ENCODE measurements around the gene DZIP3.
"Not testable (repeated sequence)": the region's sequence is repeated elsewhere in the genome, so short reads cannot be mapped to it uniquely, and the experiment has no call there.

Gene DZIP3

DNA sequence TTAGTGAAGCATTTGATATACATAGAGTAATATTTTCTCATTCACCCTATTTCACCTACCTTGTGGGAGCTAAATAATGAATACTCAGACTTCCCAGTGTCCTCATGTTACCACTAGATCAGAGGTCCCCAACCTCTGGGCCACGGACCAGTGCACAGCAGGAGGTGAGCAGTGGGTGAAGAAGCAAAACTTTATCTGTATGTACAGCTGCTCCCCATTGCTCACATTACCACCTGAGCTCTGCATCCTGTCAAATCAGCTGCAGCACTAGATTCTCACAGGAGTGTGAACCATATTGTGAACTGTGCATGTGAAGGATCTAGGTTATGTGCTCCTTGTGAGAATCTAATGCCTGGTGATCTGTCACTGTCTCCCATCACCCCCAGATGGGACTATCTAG is 88.3 kb downstream of the DZIP3 start:
- no peak for DNase-seq (ENCODE audit: low read depth)

- DNase-seq (ENCODE audit: low read depth), result not testable (repeated sequence)
Measured at GRCh38 chr3:108692286-108692685, 102.8 kb downstream of the DZIP3 start.

DNA sequence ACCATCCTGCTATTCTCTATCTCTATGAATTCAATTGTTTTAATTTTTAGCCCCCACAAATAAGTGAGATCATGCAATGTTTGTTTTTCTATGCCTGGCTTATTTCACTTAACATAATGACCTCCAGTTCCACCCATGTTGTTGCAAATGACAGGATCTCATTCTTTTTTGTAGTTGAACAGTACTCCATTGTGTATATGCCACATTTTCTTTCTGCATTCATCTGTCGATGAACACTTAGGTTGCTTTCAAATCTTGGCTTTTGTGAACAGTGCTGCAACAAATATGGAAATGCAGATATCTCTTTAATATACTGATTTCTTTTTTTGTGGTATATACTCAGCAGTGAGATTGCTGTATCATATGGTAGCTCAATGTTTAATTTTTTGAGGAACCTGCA is 108.9 kb downstream of the DZIP3 start:
- DNase-seq (ENCODE audit: low read depth), result no peak

GRCh38 chr3:108705045-108705444 is 115.5 kb downstream of the DZIP3 start:
- DNase-seq (ENCODE audit: low read depth), result no peak

- DNase-seq (ENCODE audit: low read depth), result no peak
Measured at GRCh38 chr3:108713009-108713516, 123.5 kb downstream of the DZIP3 start.

DNA sequence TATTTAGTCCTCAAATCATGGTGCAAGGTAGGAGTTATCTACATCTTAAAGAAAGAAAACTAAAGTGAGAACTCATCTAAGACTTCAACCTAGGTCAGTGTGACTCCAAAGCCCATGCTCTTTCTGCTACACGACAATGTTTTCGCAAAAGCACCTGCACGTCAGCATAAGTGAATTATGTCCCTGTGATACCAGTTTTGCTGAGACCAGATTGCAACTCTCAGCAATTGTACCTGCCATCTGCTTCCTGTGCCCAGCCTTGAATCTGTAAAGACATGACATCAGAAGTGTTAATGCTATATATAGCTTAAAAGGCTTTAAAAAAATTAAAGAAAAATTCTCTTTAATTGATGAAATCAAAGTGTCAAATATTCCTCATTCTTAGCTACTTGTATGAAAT is 124.3 kb downstream of the DZIP3 start:
- no peak for DNase-seq (ENCODE audit: low read depth)

DNA sequence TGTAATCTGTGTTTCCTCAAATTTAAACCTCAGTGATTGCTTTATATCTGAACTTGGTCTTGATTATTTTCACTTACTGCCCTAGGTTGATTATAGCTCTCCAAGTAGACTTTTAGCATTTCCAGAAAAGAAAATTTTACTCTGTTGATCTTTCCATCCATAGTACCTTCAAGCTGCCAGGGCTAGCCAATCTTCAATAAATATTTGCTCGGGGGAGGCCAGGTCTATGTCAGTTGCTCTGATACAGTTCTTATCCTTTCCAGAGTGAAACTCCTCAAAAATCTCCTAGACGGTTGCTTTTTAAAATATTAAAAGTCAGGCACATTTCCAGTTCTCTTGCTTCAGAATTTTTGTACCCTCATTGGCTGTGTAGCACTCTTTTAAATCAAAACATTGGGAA is 128.9 kb downstream of the DZIP3 start:
- DNase-seq (ENCODE audit: low read depth), result no peak

DNA sequence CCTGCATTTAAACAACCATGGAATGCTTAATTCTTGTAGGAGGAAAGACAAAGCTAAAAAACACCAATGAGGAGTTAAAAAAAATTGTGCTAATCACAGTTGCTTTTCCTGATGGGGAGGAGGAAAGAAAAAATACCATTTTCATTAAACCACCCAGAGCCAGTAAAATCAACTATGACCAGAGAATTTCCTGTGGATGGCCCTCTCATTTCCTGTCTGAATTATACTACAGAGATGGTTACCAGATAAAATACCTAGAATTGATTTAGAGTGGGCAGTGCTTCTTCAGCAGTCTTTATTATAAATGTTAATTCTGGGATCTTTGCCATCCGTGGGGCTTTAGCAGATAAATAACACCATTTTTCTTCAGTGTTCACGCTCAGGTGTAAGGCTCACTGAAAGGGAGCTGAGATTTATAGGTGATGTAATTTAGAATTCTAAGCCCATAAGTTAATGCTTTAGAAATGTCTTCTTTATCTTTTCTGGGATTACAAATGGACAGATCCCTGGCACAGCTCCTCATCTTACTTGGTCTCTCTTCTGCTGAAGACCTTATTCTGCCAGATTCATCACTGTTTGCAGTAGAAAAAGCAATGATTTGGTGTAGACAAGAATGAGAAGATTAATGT is 129.8 kb downstream of the DZIP3 start:
- DNase-seq (ENCODE audit: low read depth), result no peak

DNA sequence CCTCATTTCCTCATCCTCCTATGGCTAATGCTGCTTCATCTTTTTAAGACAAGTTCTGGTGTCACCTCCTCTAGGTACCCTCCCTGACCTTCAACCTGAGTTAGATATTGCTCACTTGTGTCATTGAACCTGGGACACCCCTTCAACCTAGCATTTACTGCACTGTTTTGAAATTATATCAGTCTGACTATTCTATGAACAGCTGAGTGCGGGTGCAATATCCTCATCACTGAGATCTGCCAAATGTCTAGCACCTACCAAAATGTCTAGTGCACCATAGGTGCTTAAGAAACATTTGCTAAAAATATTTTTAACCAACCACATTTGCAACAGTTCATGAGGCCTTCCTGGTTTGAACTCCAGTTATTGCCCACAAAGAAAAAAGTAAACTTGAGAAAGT is 133.2 kb downstream of the DZIP3 start:
- DNase-seq (ENCODE audit: low read depth), result no peak

DNA sequence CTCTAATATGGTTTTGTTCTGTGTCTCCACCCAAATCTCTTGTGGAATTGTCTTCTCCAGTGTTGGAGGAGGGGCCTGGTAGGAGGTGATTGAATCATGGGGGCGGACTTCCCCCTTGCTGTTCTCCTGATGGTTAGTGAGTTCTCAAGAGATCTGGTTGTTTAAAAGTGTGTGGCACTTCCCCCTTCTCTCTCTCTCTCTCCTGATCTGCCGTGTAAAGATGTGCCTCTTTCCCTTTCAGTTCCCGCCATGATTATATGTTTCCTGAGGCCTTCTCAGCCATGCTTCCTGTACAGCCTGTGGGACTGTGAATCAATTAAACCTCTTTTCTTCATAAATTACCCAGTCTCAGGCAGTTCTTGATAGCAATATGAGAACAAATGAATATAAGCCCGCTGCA is 134.6 kb downstream of the DZIP3 start:
- no peak for DNase-seq (ENCODE audit: low read depth)

- no peak for DNase-seq (ENCODE audit: low read depth)
Measured at GRCh38 chr3:108728105-108728504, 138.6 kb downstream of the DZIP3 start.

- no peak for DNase-seq (ENCODE audit: low read depth)
Measured at GRCh38 chr3:108728934-108729333, 139.4 kb downstream of the DZIP3 start.

- no peak for DNase-seq (ENCODE audit: low read depth)
Measured at GRCh38 chr3:108736821-108737220, 147.3 kb downstream of the DZIP3 start.

- no peak for DNase-seq (ENCODE audit: low read depth)
Measured at GRCh38 chr3:108742929-108743328, 153.4 kb downstream of the DZIP3 start.
